NT2/D1 (cell line): Measurements from ENCODE around the gene RRAS.

Experiments
- SUZ12 ChIP-seq: IDR thresholded peaks from 2 replicates; pipeline ENCODE4 v1.6.1; 2011; ENCODE audit not compliant: insufficient read length, insufficient read depth; ENCODE audit errors: extremely low read depth
- YY1 ChIP-seq: IDR thresholded peaks from 2 replicates; pipeline ENCODE4 v1.6.1; 2011; ENCODE audit not compliant: insufficient read length, insufficient read depth
- ZNF274 ChIP-seq: IDR thresholded peaks from 2 replicates; pipeline ENCODE4 v1.6.1; 2011; ENCODE audit warnings: mild to moderate bottlenecking, low read depth, low read length

DNA sequence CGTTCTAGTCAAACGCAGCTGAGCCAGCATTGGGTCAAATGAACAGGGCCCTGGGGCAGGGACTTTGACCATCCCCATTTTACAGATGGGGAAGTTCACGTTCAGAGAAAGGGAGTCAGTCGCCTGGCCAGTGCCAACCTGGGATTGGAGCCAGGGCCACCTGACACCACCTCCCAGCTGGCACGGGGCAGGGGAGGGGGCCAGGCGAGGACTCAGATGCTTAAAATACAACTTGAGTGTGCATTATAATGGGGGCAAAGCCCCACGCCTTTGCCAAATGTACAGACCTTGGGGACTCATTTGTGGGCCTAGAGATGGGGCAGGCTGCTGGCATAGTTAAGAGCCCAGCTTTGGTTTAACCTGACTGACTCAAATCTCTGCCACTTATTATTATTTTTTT is 34.3 kb downstream of the RRAS start:
- TF ChIP-seq ZNF274 (no peak), YY1 (no peak), SUZ12 (no peak)
